Liver (tissue), 9 donors: Measurements from ENCODE around the gene LAMTOR1. TPM values are rescaled to one million over a fixed set of nuclear protein-coding genes. Genes with fewer than 3 reads are reported as not detected.
"Not testable (repeated sequence)": the region's sequence is repeated elsewhere in the genome, so short reads cannot be mapped to it uniquely, and the experiment has no call there.

ENCODE experiments used
- DNase-seq: peaks from one replicate; pipeline ENCODE4 v3.0.0-alpha.2; 2017; ENCODE audit warnings: low spot score
- H3K27ac ChIP-seq, 2 donors: one replicate each; pipeline ENCODE4 v1.7.0; 2013; ENCODE audit warnings: inconsistent platforms in 2 of 2, low read length in 2 of 2, control low read depth in 1 of 2, low read depth in 1 of 2, mild to moderate bottlenecking in 1 of 2
- H3K27me3 ChIP-seq, 4 donors: one replicate each; pipeline versions ENCODE4 v1.6.1 to v1.7.0; 2013; ENCODE audit warnings: low read length in 3 of 4, inconsistent platforms in 1 of 4, mild to moderate bottlenecking in 1 of 4, moderate library complexity in 1 of 4; ENCODE audit not compliant: control insufficient read depth in 4 of 4, insufficient read depth in 4 of 4
- H3K36me3 ChIP-seq, 4 donors: one replicate each; pipeline versions ENCODE4 v1.6.1 to v1.7.0; 2013; ENCODE audit warnings: low read length in 3 of 4, mild to moderate bottlenecking in 3 of 4, low read depth in 1 of 4, moderate library complexity in 1 of 4; ENCODE audit not compliant: control insufficient read depth in 4 of 4, insufficient read depth in 3 of 4
- H3K4me1 ChIP-seq, 4 donors: one replicate each; pipeline versions ENCODE4 v1.6.1 to v1.7.0; 2013; ENCODE audit warnings: low read length in 3 of 4, mild to moderate bottlenecking in 3 of 4, moderate library complexity in 1 of 4; ENCODE audit not compliant: control insufficient read depth in 4 of 4, insufficient read depth in 4 of 4
- H3K4me3 ChIP-seq, 3 donors: one replicate each; pipeline versions ENCODE4 v1.6.1 to v1.7.0; 2013; ENCODE audit warnings: low read length in 3 of 3, control low read depth in 1 of 3, low read depth in 1 of 3, mild to moderate bottlenecking in 1 of 3
- H3K9ac ChIP-seq, 2 donors: one replicate each; pipeline ENCODE4 v1.7.0; 2013; ENCODE audit warnings: low read length in 2 of 2, mild to moderate bottlenecking in 2 of 2, moderate library complexity in 2 of 2, control low read depth in 1 of 2, low read depth in 1 of 2
- H3K9me3 ChIP-seq, 4 donors: one replicate each; pipeline versions ENCODE4 v1.6.1 to v1.7.0; 2013; ENCODE audit warnings: low read length in 3 of 4; ENCODE audit not compliant: control insufficient read depth in 4 of 4
- CTCF ChIP-seq: fragments of 150-350 bp; IDR thresholded peaks from 2 replicates; pipeline ENCODE4 v1.5.1; 2017; ENCODE audit warnings: improper control_type of control experiment, low read depth, low read length; ENCODE audit not compliant: missing input control
- EGR1 ChIP-seq, 2 donors: IDR thresholded peaks; 2 replicates each; pipeline ENCODE4 v1.6.1; 2016 to 2018; ENCODE audit warnings: antibody characterized with exemption in 2 of 2, low read depth in 2 of 2
- FOXA1 ChIP-seq: IDR thresholded peaks from 2 replicates; pipeline ENCODE4 v1.6.1; 2016; ENCODE audit warnings: antibody characterized with exemption
- FOXA2 ChIP-seq: IDR thresholded peaks from 2 replicates; pipeline ENCODE4 v1.6.1; 2016; ENCODE audit warnings: antibody characterized with exemption
- GABPA ChIP-seq, 2 donors: IDR thresholded peaks in 1 of 2; conservative IDR thresholded peaks in 1 of 2; 2 replicates each; pipeline ENCODE4 v1.6.1; 2016; ENCODE audit warnings: antibody characterized with exemption in 2 of 2, mild to moderate bottlenecking in 1 of 2, moderate library complexity in 1 of 2
- HNF4A ChIP-seq, 2 donors: conservative IDR thresholded peaks; 2 replicates each; pipeline ENCODE4 v1.6.1; 2016; ENCODE audit warnings: antibody characterized with exemption in 2 of 2, mild to moderate bottlenecking in 2 of 2
- HNF4G ChIP-seq: IDR thresholded peaks from 2 replicates; pipeline ENCODE4 v1.6.1; 2016; ENCODE audit warnings: antibody characterized with exemption
- JUND ChIP-seq, 2 donors: IDR thresholded peaks; 2 replicates each; pipeline ENCODE4 v1.6.1; 2016; ENCODE audit warnings: antibody characterized with exemption in 2 of 2
- NR2F2 ChIP-seq: IDR thresholded peaks from 2 replicates; pipeline ENCODE4 v1.6.1; 2016; ENCODE audit warnings: antibody characterized with exemption
- RAD21 ChIP-seq, 2 donors: IDR thresholded peaks; 2 replicates each; pipeline ENCODE4 v1.6.1; 2016; ENCODE audit warnings: antibody characterized with exemption in 2 of 2, mild to moderate bottlenecking in 2 of 2
- RXRA ChIP-seq, 2 donors: IDR thresholded peaks; 2 replicates each; pipeline ENCODE4 v1.6.1; 2017 to 2018; ENCODE audit warnings: antibody characterized with exemption in 2 of 2, mild to moderate bottlenecking in 1 of 2
- SP1 ChIP-seq: IDR thresholded peaks from 2 replicates; pipeline ENCODE4 v1.6.1; 2018; ENCODE audit warnings: antibody characterized with exemption, mild to moderate bottlenecking
- TAF1 ChIP-seq: conservative IDR thresholded peaks from 2 replicates; pipeline ENCODE4 v1.6.1; 2016; ENCODE audit warnings: antibody characterized with exemption, mild to moderate bottlenecking
- YY1 ChIP-seq: IDR thresholded peaks from 2 replicates; pipeline ENCODE4 v1.6.1; 2016; ENCODE audit warnings: antibody characterized with exemption, mild to moderate bottlenecking
- ZBTB33 ChIP-seq: IDR thresholded peaks from 2 replicates; pipeline ENCODE4 v1.6.1; 2016; ENCODE audit warnings: antibody characterized with exemption
- WGBS: extraction: QIAGEN DNeasy Blood & Tissue Kit; methylation state at CpG from one replicate; pipeline ENCODE4 v1.1.7; 2013; 5-methylcytosine and 5-hydroxymethylcytosine counted together
- polyA plus RNA-seq, 2 donors: library from polyadenylated mRNA; stranded (reverse) in 1 of 2; unstranded in 1 of 2; fragments of 200-250 nt in 1 of 2; fragments of >200 nt in 1 of 2; fragmentation: Nextera tagmentation in 1 of 2; extraction: Ambion mirVana in 1 of 2; gene quantifications; one replicate each; pipeline versions ENCODE4 v1.2.1 to v1.2.3, GENCODE V29; 2013 to 2015
- total RNA-seq, 2 donors: library from RNA; depleted of rRNA; stranded (reverse); fragments of >200 nt; gene quantifications; one replicate each; pipeline ENCODE4 v1.2.3, GENCODE V29; 2014
- TF ChIP-seq, protein P1 (sequence below): IDR thresholded peaks from 2 replicates; pipeline ENCODE4 v1.6.1; 2016; ENCODE audit warnings: antibody characterized with exemption
- TF ChIP-seq, protein P2 (sequence below): IDR thresholded peaks from 2 replicates; pipeline ENCODE4 v1.6.1; 2016; ENCODE audit warnings: antibody characterized with exemption
- donor health status: healthy.
- donor health status: healthy.
- donor health status: healthy.
- donor health status: healthy.
- donor health status: healthy.

Gene LAMTOR1
- total and polyA plus RNA-seq, 4 donors = 30.5 to 74.0 (median 58.6) TPM

DNA sequence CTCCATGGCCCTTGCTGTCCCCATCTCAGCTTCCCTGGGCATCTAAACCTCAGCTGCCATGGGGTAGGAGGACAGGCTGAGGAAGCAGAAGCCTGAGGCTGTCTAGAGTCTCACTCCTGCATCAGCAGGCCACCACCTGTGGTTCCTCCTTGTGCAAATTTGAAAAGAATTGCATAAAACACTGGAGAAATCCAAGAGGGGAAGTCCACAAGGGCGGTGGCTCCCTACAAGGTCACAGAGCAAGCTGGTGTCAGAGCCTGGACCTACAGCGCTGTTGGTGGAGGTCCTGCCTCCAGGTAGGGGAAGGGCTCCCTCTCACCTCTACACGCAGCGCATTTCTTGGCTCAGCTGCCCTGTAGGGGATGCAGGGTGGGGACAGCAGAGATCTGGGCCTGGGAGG lies 32.4 kb upstream of the LAMTOR1 start, which contains the start of gene FOLR3:
FOLR3 (plus strand) TSS at position 253 of the 400 bp plus-strand sequence. CDS start 228 bp downstream, outside the sequence.
- 91% methylated on average over 4 of the region's 4 CpGs for WGBS

DNA sequence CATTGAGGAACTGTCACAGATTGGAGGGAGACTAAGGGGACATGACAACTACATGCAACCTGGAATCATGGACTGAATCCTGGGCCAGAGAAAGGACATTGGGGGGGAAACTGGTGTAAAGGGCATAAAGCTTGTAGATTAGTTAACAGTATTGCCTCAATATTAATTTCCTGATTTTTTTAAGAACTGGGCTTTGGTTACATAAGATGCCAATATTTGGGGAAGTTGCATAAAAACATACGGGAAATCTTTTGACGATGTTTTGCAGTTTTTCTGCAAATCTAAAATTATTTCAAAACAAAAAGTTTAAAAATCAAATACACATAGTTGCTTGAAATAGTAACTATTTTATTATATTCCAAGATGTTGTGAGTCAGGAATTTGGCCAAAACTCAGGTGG lies 29.5 kb upstream of the LAMTOR1 start:
- Histone ChIP-seq H3K27ac (no peak overlapping the region), H3K36me3 (no peaks in the 10 kb centered on the region)

More for the DNA sequence above, 32.4 kb upstream of the LAMTOR1 start, which contains the start of gene FOLR3:
- H3K36me3 ChIP-seq, H3K27ac ChIP-seq, DNase-seq, H3K9ac ChIP-seq, H3K27me3 ChIP-seq, H3K4me1 ChIP-seq, H3K4me3 ChIP-seq, H3K9me3 ChIP-seq: not testable (repeated sequence)

GRCh38 chr11:72129381-72129780 lies 26.3 kb upstream of the LAMTOR1 start:
- no peaks in the 10 kb centered on the region for H3K36me3 ChIP-seq
- WGBS = 81% methylated on average over 3 of the region's 3 CpGs
- H3K4me3 ChIP-seq = no peak overlapping the region
- no peak overlapping the region for H3K9ac ChIP-seq
- TF ChIP-seq FOXA2 = no peak
- TF ChIP-seq HNF4A (conservative IDR thresholded peaks at IDR 0.05) = no peak
- no peak for TF ChIP-seq YY1
- TF ChIP-seq TAF1 = no peak
- TF ChIP-seq, protein P1, sequence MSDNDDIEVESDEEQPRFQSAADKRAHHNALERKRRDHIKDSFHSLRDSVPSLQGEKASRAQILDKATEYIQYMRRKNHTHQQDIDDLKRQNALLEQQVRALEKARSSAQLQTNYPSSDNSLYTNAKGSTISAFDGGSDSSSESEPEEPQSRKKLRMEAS = no peak
- no peak for TF ChIP-seq CTCF
- TF ChIP-seq HNF4G = no peak
- no peak for TF ChIP-seq RAD21 (IDR thresholded peaks at IDR 0.05)
- TF ChIP-seq, protein P2, sequence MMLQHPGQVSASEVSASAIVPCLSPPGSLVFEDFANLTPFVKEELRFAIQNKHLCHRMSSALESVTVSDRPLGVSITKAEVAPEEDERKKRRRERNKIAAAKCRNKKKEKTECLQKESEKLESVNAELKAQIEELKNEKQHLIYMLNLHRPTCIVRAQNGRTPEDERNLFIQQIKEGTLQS = no peak
- H3K4me1 ChIP-seq = no peaks in the 10 kb centered on the region
- no peak for DNase-seq
- H3K27ac ChIP-seq = no peak overlapping the region
- H3K9me3 ChIP-seq = no peaks in the 10 kb centered on the region
- H3K27me3 ChIP-seq = no peaks in the 10 kb centered on the region

More for the DNA sequence above, 29.5 kb upstream of the LAMTOR1 start:
- TF ChIP-seq NR2F2 = no peak
- no peak for TF ChIP-seq EGR1 (IDR thresholded peaks at IDR 0.05; ENCODE audit: low read depth in 2 of 2)
- no peak for TF ChIP-seq FOXA1
- no peak for TF ChIP-seq FOXA2
- TF ChIP-seq SP1 = no peak
- no peak for TF ChIP-seq YY1
- no peak for DNase-seq
- no peak overlapping the region for H3K9ac ChIP-seq
- no peaks in the 10 kb centered on the region for H3K27me3 ChIP-seq
- no peaks in the 10 kb centered on the region for H3K4me1 ChIP-seq
- 62% methylated on average over 2 of the region's 2 CpGs for WGBS
- H3K9me3 ChIP-seq = no peaks in the 10 kb centered on the region
- H3K4me3 ChIP-seq = no peak overlapping the region

DNA sequence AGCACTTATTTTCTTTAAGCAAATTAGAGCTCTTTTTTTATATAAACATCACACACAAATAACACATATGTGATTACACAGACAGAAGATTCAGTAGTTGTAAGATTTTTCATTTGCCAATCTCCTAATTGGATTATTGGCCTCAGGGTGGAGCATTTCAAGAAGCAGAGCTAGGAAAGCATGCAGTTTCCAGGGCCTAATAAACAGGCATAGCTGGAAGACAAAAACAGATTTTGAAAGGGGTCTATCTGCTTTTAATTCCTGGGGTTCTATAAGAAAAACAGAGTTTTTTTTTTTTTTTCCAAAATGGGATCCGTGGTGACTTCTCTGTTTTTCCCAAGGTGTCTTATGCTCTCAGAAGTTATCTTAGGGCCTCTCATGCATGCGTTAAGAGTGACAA lies 24.8 kb upstream of the LAMTOR1 start:
- Histone ChIP-seq H3K4me1 (no peaks in the 10 kb centered on the region), H3K9ac (no peak overlapping the region), H3K27ac (no peak overlapping the region), H3K27me3 (no peaks in the 10 kb centered on the region), H3K4me3 (no peak overlapping the region), H3K36me3 (no peaks in the 10 kb centered on the region), H3K9me3 (no peaks in the 10 kb centered on the region)
- DNase-seq = no peak
- 59% methylated on average over 2 of the region's 2 CpGs for WGBS
- no peak for TF ChIP-seq HNF4A (conservative IDR thresholded peaks at IDR 0.05)
- no peak for TF ChIP-seq FOXA1
- no peak for TF ChIP-seq RXRA (IDR thresholded peaks at IDR 0.05)
- TF ChIP-seq JUND (IDR thresholded peaks at IDR 0.05) = no peak
- TF ChIP-seq, protein P1 = no peak
- TF ChIP-seq ZBTB33 = no peak
- TF ChIP-seq HNF4G = no peak
- TF ChIP-seq TAF1 = no peak
- no peak for TF ChIP-seq CTCF
- TF ChIP-seq, protein P2 = no peak
- no peak for TF ChIP-seq GABPA (IDR thresholded peaks at IDR 0.05 in 1 of 2, conservative IDR thresholded peaks at IDR 0.05 in 1 of 2)
